HepG2 (cell line): ENCODE measurements around the gene CNPY1. TPM values are rescaled to one million over a fixed set of nuclear protein-coding genes. Genes with fewer than 3 reads are reported as not detected.

Source experiments
- ATAC-seq: fragments of 200-7000 bp; cut with Tn5 transposase; 3 replicates; pipeline ENCODE4 v1.9.1; 2020; ENCODE audit warnings: mild to moderate bottlenecking, moderate library complexity
- BruUV-seq: library from RNA; stranded (reverse); fragments of 400-500 nt; replicated peaks from 2 replicates; lab custom pipeline; 2021; lab: Mats Ljungman, UMichigan
- CTCF ChIA-PET: fragments of 300-600 bp; formaldehyde crosslinking; extraction: SDS; loops from one replicate; lab custom pipeline; 2021; ENCODE audit warnings: low total read pairs, inconsistent platforms, low intra/inter-chr PET ratio; lab: Yijun Ruan, JAX
- POLR2A ChIA-PET: fragments of 350-600 bp; sonication (Branson Sonifier 250); formaldehyde crosslinking; loops from one replicate; lab custom pipeline; 2020; ENCODE audit warnings: antibody characterized with exemption, inconsistent platforms; lab: Yijun Ruan, JAX
- DNase-seq: peaks from one replicate; pipeline ENCODE4 v3.0.0-alpha.2; 2015; ENCODE audit warnings: low spot score
- FAIRE-seq: peaks from 3 replicates; lab custom pipeline; 2011; peaks lifted over from hg19 to GRCh38; lab: Jason Lieb, UNC
- H2AFZ ChIP-seq: one replicate; pipeline ENCODE4 v1.6.1; 2011; ENCODE audit warnings: low read length, inconsistent platforms
- H3K27ac ChIP-seq: fragments of 300-600 bp; 3 replicates; pipeline ENCODE4 v1.8.0; 2011; ENCODE audit warnings: mixed run types, mild to moderate bottlenecking, mixed read lengths, low read length, inconsistent platforms; ENCODE audit not compliant: insufficient read depth; ENCODE audit errors: extremely low read length
- H3K27me3 ChIP-seq, 2 experiments: fragments of 200-600 bp in 1 of 2; 2 replicates in 1 of 2; 3 replicates in 1 of 2; pipeline versions ENCODE4 v1.6.0 to v1.8.0; 2011; ENCODE audit warnings: low read length in 2 of 2, mild to moderate bottlenecking in 2 of 2, moderate library complexity in 2 of 2, inconsistent platforms in 1 of 2; ENCODE audit not compliant: insufficient read depth in 2 of 2, control insufficient read depth in 1 of 2
- H3K36me3 ChIP-seq, 2 experiments: fragments of 200-600 bp in 1 of 2; replicated peaks in 1 of 2; 2 replicates in 1 of 2; 3 replicates in 1 of 2; pipeline versions ENCODE4 v1.5.1 to v1.8.0; 2011; ENCODE audit warnings: low read length in 2 of 2, inconsistent platforms in 1 of 2; ENCODE audit not compliant: insufficient read depth in 2 of 2, control insufficient read depth in 1 of 2
- H3K4me1 ChIP-seq: 2 replicates; pipeline ENCODE4 v1.5.1; 2012; ENCODE audit warnings: low read length, inconsistent platforms; ENCODE audit not compliant: insufficient read depth
- H3K4me2 ChIP-seq: 2 replicates; pipeline ENCODE4 v1.6.0; 2011; ENCODE audit warnings: low read depth, low read length, inconsistent platforms
- H3K4me3 ChIP-seq, 3 experiments: fragments of 200-600 bp in 1 of 3; sonication (generic), shearing (Covaris generic) in 1 of 3; replicated peaks in 1 of 3; 2 replicates each; pipeline ENCODE4 v1.5.1; 2011 to 2016; ENCODE audit warnings: low read length in 3 of 3, inconsistent platforms in 2 of 3, low read depth in 2 of 3, mild to moderate bottlenecking in 2 of 3, control low read depth in 1 of 3, mixed read lengths in 1 of 3; ENCODE audit not compliant: insufficient read depth in 1 of 3
- H3K79me2 ChIP-seq: one replicate; pipeline ENCODE4 v1.6.1; 2011; ENCODE audit warnings: low read length, inconsistent platforms; ENCODE audit not compliant: insufficient read depth
- H3K9ac ChIP-seq: 2 replicates; pipeline ENCODE4 v1.6.0; 2011; ENCODE audit warnings: mild to moderate bottlenecking, low read depth, low read length, inconsistent platforms; ENCODE audit not compliant: insufficient read depth
- H3K9me3 ChIP-seq: 2 replicates; pipeline ENCODE4 v1.5.1; 2012; ENCODE audit warnings: mild to moderate bottlenecking, low read length
- H4K20me1 ChIP-seq: 2 replicates; pipeline ENCODE4 v1.6.0; 2011; ENCODE audit warnings: inconsistent platforms, mild to moderate bottlenecking, low read length, moderate library complexity; ENCODE audit not compliant: insufficient read depth
- CREB1 ChIP-seq, 2 experiments: fragments of 450-650 bp in 1 of 2; IDR thresholded peaks; 2 replicates each; pipeline ENCODE4 v1.6.1; 2016 to 2017; ENCODE audit warnings: control low read depth in 1 of 2, mild to moderate bottlenecking in 1 of 2, missing compliant biosample characterization in 1 of 2, missing genetic modification characterization in 1 of 2
- GATAD2A ChIP-seq: IDR thresholded peaks from 2 replicates; pipeline ENCODE4 v1.6.1; 2016
- GZF1 ChIP-seq: sonication (generic); formaldehyde crosslinking; IDR thresholded peaks from 2 replicates; pipeline ENCODE4 v1.5.1; 2020; ENCODE audit warnings: mild to moderate bottlenecking, missing genetic modification reagents
- HNRNPL ChIP-seq: fragments of 200-400 bp; formaldehyde crosslinking; IDR thresholded peaks from 2 replicates; pipeline ENCODE4 v1.6.1; 2017; ENCODE audit warnings: mild to moderate bottlenecking, low read depth, low read length
- NRL ChIP-seq: sonication (generic); formaldehyde crosslinking; IDR thresholded peaks from 2 replicates; pipeline ENCODE4 v1.5.0; 2020; ENCODE audit warnings: missing genetic modification reagents, mild to moderate bottlenecking, moderate library complexity, borderline replicate concordance
- PCBP1 ChIP-seq: fragments of 200-400 bp; formaldehyde crosslinking; IDR thresholded peaks from 2 replicates; pipeline ENCODE4 v1.6.1; 2017; ENCODE audit warnings: mild to moderate bottlenecking, low read depth, low read length, borderline replicate concordance
- PHF8 ChIP-seq: sonication (generic); formaldehyde crosslinking; IDR thresholded peaks from 2 replicates; pipeline ENCODE4 v1.5.0; 2020; ENCODE audit warnings: missing genetic modification reagents
- RAD51 ChIP-seq: fragments of 450-650 bp; IDR thresholded peaks from 2 replicates; pipeline ENCODE4 v1.6.1; 2016; ENCODE audit warnings: borderline replicate concordance
- STAG1 ChIP-seq: sonication (generic); formaldehyde crosslinking; IDR thresholded peaks from 2 replicates; pipeline ENCODE4 v1.4.0; 2020; ENCODE audit warnings: missing genetic modification reagents
- ZNF800 ChIP-seq: sonication (generic); formaldehyde crosslinking; IDR thresholded peaks from 2 replicates; pipeline ENCODE4 v1.4.0; 2020; ENCODE audit warnings: missing genetic modification reagents
- WGBS: methylation state at CpG from one replicate; pipeline ENCODE4 v1.1.6; 2017; ENCODE audit warnings: low lambda C conversion rate; 5-methylcytosine and 5-hydroxymethylcytosine counted together
- in situ Hi-C: cut with HindIII; loops from 2 replicates; pipeline ENCODE4 v1.10.0; 2017; ENCODE audit warnings: low pct_unique_long_range_greater_than_20kb; ENCODE audit not compliant: extremely low pct_ligation_motif_present
- intact Hi-C: fragments of 100-400 bp; cut with micrococcal nuclease; formaldehyde crosslinking; loops from one replicate; pipeline ENCODE4 v1.10.0; 2022; ENCODE audit not compliant: unreplicated experiment
- polyA plus RNA-seq, 8 experiments: library from polyadenylated mRNA; depleted of rRNA in 3 of 8; stranded (reverse) in 7 of 8; unstranded in 1 of 8; fragments of >200 nt; fragmentation: Illumina TruSeq in 4 of 8; extraction: Trizol in 4 of 8; gene quantifications; 2 replicates each; pipeline versions ENCODE4 v1.2.1 to v1.2.3, GENCODE V29; 2011 to 2016; ENCODE audit warnings: low read depth in 4 of 8, missing spikeins in 1 of 8, mixed read lengths in 1 of 8; ENCODE audit not compliant: insufficient read depth in 1 of 8
- total RNA-seq, 5 experiments: library from RNA; depleted of rRNA; stranded (reverse); fragments of >200 nt; fragmentation: Illumina TruSeq; extraction: Trizol; gene quantifications; 2 replicates each; pipeline ENCODE4 v1.2.3, GENCODE V29; 2016; ENCODE audit warnings: low read depth in 1 of 5
- TF ChIP-seq, protein P1 (sequence below): sonication (generic); formaldehyde crosslinking; IDR thresholded peaks from 2 replicates; pipeline ENCODE4 v1.9.0; 2022; ENCODE audit warnings: missing genetic modification reagents, mild to moderate bottlenecking, borderline replicate concordance
- TF ChIP-seq, protein P2 (sequence below): sonication (generic); formaldehyde crosslinking; IDR thresholded peaks from 2 replicates; pipeline ENCODE4 v1.4.0; 2020; ENCODE audit warnings: missing genetic modification reagents, borderline replicate concordance
- TF ChIP-seq, protein P3 (sequence below): sonication (generic); formaldehyde crosslinking; IDR thresholded peaks from 2 replicates; pipeline ENCODE4 v1.4.0; 2020; ENCODE audit warnings: missing genetic modification reagents

CNPY1 gene
- total and polyA plus RNA-seq, 2 of the 13 experiments (the other 11 are each of a cell fraction or from before 2014, with no cell fraction given), result not detected

GRCh38 chr7:155533827-155534690 lies 12.3 kb downstream of the CNPY1 start:
- in situ Hi-C loops (no loop called here), intact Hi-C loops (loop anchor here (2.0 kb wide), 1 partner anchor 153 kb away; no protein-coding TSS in a partner anchor)
- CTCF ChIA-PET, result interaction anchor here (1.4 kb wide), 1 partner anchor 122 kb away, joined by 3 read pairs; no protein-coding TSS in a partner anchor
- ATAC-seq (peak; percentile 89), DNase-seq (peak; percentile 16), FAIRE-seq (no peak)
- WGBS, result 12% methylated on average over 17 of the region's 27 CpGs
- no peaks in the 10 kb centered on the region for H3K9me3 ChIP-seq
- H2AFZ ChIP-seq, result no peak overlapping the region
- H3K27ac ChIP-seq, result no peak overlapping the region
- H3K4me1 ChIP-seq, result peaks cover 33% of the 10 kb centered on the region
- H3K36me3 ChIP-seq, result no peaks in the 10 kb centered on the region
- POLR2A ChIA-PET, result no interaction called here
- H3K4me3 ChIP-seq, result peak overlapping the region; percentile 30 to 66 (median 43); a peak in 5 of 6 replicates
- peaks cover 12 to 75% of the 10 kb centered on the region in 2 experiments; a peak in 4 of 5 replicates for H3K27me3 ChIP-seq
- no TSS peak for BruUV-seq
- no peak overlapping the region for H3K9ac ChIP-seq
- H3K79me2 ChIP-seq, result no peaks in the 10 kb centered on the region
- no peaks in the 10 kb centered on the region for H4K20me1 ChIP-seq
- H3K4me2 ChIP-seq, result peak overlapping the region; percentile 76
- TF ChIP-seq HNRNPL (0 out of 2 replicates have a peak, but pooled peaks have one; percentile 17), ZNF800 (CRISPR knock-in tag) (0 out of 2 replicates have a peak, but pooled peaks have one; percentile 13), PCBP1 (0 out of 2 replicates have a peak, but pooled peaks have one; percentile 29), GATAD2A (0 out of 2 replicates have a peak, but pooled peaks have one; percentile 24), RAD51 (no peak), NRL (CRISPR knock-in tag) (0 out of 2 replicates have a peak, but pooled peaks have one; percentile 24), GZF1 (CRISPR knock-in tag) (no peak), STAG1 (CRISPR knock-in tag) (peak; percentile 51), PHF8 (CRISPR knock-in tag) (no peak), CREB1 (IDR thresholded peaks at IDR 0.05) (peak; percentile 93), CREB1 (CRISPR knock-in tag; IDR thresholded peaks at IDR 0.05) (no peak)
- TF ChIP-seq, protein P1, sequence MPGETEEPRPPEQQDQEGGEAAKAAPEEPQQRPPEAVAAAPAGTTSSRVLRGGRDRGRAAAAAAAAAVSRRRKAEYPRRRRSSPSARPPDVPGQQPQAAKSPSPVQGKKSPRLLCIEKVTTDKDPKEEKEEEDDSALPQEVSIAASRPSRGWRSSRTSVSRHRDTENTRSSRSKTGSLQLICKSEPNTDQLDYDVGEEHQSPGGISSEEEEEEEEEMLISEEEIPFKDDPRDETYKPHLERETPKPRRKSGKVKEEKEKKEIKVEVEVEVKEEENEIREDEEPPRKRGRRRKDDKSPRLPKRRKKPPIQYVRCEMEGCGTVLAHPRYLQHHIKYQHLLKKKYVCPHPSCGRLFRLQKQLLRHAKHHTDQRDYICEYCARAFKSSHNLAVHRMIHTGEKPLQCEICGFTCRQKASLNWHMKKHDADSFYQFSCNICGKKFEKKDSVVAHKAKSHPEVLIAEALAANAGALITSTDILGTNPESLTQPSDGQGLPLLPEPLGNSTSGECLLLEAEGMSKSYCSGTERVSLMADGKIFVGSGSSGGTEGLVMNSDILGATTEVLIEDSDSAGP, result 0 out of 2 replicates have a peak, but pooled peaks have one; percentile 16
- TF ChIP-seq, protein P2, sequence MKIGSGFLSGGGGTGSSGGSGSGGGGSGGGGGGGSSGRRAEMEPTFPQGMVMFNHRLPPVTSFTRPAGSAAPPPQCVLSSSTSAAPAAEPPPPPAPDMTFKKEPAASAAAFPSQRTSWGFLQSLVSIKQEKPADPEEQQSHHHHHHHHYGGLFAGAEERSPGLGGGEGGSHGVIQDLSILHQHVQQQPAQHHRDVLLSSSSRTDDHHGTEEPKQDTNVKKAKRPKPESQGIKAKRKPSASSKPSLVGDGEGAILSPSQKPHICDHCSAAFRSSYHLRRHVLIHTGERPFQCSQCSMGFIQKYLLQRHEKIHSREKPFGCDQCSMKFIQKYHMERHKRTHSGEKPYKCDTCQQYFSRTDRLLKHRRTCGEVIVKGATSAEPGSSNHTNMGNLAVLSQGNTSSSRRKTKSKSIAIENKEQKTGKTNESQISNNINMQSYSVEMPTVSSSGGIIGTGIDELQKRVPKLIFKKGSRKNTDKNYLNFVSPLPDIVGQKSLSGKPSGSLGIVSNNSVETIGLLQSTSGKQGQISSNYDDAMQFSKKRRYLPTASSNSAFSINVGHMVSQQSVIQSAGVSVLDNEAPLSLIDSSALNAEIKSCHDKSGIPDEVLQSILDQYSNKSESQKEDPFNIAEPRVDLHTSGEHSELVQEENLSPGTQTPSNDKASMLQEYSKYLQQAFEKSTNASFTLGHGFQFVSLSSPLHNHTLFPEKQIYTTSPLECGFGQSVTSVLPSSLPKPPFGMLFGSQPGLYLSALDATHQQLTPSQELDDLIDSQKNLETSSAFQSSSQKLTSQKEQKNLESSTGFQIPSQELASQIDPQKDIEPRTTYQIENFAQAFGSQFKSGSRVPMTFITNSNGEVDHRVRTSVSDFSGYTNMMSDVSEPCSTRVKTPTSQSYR (CRISPR knock-in tag), result peak; percentile 77
- TF ChIP-seq, protein P3, sequence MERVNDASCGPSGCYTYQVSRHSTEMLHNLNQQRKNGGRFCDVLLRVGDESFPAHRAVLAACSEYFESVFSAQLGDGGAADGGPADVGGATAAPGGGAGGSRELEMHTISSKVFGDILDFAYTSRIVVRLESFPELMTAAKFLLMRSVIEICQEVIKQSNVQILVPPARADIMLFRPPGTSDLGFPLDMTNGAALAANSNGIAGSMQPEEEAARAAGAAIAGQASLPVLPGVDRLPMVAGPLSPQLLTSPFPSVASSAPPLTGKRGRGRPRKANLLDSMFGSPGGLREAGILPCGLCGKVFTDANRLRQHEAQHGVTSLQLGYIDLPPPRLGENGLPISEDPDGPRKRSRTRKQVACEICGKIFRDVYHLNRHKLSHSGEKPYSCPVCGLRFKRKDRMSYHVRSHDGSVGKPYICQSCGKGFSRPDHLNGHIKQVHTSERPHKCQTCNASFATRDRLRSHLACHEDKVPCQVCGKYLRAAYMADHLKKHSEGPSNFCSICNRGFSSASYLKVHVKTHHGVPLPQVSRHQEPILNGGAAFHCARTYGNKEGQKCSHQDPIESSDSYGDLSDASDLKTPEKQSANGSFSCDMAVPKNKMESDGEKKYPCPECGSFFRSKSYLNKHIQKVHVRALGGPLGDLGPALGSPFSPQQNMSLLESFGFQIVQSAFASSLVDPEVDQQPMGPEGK (CRISPR knock-in tag), result 0 out of 2 replicates have a peak, but pooled peaks have one; percentile 29
